Breast epithelium (tissue), 4 donors: ENCODE measurements around the gene USP32. TPM values are rescaled to one million over a fixed set of nuclear protein-coding genes. Genes with fewer than 3 reads are reported as not detected.

Source experiments
- DNase-seq, 2 donors: peaks; one replicate each; pipeline ENCODE4 v3.0.0-alpha.2; 2019; ENCODE audit warnings: low spot score in 2 of 2
- H3K27ac ChIP-seq, 2 donors: fragments of 200-600 bp; sonication (generic) in 1 of 2; one replicate each; pipeline ENCODE4 v1.5.1; 2016 to 2019; ENCODE audit warnings: mild to moderate bottlenecking in 1 of 2
- H3K27me3 ChIP-seq, 2 donors: fragments of 200-600 bp; sonication (generic) in 1 of 2; one replicate each; pipeline versions ENCODE4 v1.5.1 to v1.6.0; 2017 to 2019; ENCODE audit warnings: control low read depth in 1 of 2, mild to moderate bottlenecking in 1 of 2
- H3K36me3 ChIP-seq: fragments of 200-600 bp; one replicate; pipeline ENCODE4 v1.5.1; 2019
- H3K4me1 ChIP-seq, 2 donors: fragments of 200-600 bp; sonication (generic); one replicate each; pipeline ENCODE4 v1.5.1; 2016 to 2019; ENCODE audit warnings: control low read depth in 1 of 2
- H3K4me3 ChIP-seq, 3 donors: fragments of 200-600 bp; sonication (generic); 1 replicate in 2 of 3; 2 replicates in 1 of 3; pipeline ENCODE4 v1.5.1; 2016 to 2019; ENCODE audit warnings: mild to moderate bottlenecking in 3 of 3, moderate library complexity in 2 of 3
- H3K9me3 ChIP-seq, 2 donors: fragments of 200-600 bp; sonication (generic) in 1 of 2; one replicate each; pipeline ENCODE4 v1.5.1; 2016 to 2019; ENCODE audit warnings: control low read depth in 1 of 2
- POLR2A ChIP-seq: fragments of 450-650 bp; IDR thresholded peaks from one replicate; pipeline ENCODE4 v1.6.1; 2016; ENCODE audit warnings: antibody characterized with exemption, mild to moderate bottlenecking, moderate library complexity
- POLR2AphosphoS5 ChIP-seq, 3 donors: sonication (generic); formaldehyde crosslinking; IDR thresholded peaks; one replicate each; pipeline ENCODE4 v1.6.1; 2017; ENCODE audit warnings: antibody characterized with exemption in 3 of 3
- intact Hi-C: fragments of 100-400 bp; cut with DNase I; formaldehyde crosslinking; loops from one replicate; pipeline ENCODE4 v1.15.1; 2023; ENCODE audit warnings: low total_unique reads
- total RNA-seq, 3 donors: library from RNA; depleted of rRNA; stranded (reverse); fragments of >200 nt; gene quantifications; one replicate each; pipeline ENCODE4 v1.1.0, GENCODE V29; 2016
- TF ChIP-seq, protein P1 (sequence below), 3 donors: fragments of 450-650 bp; IDR thresholded peaks; one replicate each; pipeline ENCODE4 v1.5.1; 2016 to 2017; ENCODE audit warnings: antibody characterized with exemption in 3 of 3, mild to moderate bottlenecking in 3 of 3, moderate library complexity in 3 of 3

USP32 gene
- total RNA-seq, 3 donors from 2014 or later = 66.2 to 95.1 (median 69.1) TPM

DNA sequence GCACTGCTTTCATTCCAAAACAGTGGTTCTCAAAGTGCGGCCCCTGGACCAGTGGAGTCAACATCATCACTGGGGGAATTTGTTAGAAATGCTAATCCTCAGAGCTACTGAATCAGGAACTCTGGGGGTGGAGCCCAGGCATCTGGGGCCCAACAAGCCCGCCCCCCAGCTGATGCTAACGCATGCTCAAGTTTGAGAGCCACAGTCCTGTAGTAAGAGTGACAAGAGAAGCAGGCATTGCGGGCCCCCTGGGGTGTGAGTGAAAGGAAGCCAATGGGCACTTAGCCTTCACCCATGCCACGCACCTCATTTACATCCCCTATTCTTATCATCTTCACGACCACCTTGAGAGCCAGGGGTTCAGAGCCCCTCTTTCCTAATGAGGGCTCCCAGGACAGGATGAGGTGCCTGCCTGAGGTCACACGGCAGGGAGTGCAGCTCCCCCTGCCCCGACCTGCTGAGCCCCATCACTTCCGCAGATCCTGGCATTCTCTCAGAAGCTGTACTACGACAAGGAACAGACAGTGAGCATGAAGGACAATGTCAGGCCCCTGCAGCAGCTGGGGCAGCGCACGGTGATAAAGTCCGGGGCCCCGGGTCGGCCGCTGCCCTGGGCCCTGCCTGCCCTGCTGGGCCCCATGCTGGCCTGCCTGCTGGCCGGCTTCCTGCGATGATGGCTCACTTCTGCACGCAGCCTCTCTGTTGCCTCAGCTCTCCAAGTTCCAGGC, 233.0 kb downstream of the USP32 start:
- no peaks in the 10 kb centered on the region for H3K27me3 ChIP-seq
- no peak overlapping the region for H3K27ac ChIP-seq
- DNase-seq = no peak
- no peaks in the 10 kb centered on the region for H3K36me3 ChIP-seq
- intact Hi-C loops = no loop called here
- no peak overlapping the region for H3K4me3 ChIP-seq
- no peaks in the 10 kb centered on the region for H3K9me3 ChIP-seq
- TF ChIP-seq, protein P1, sequence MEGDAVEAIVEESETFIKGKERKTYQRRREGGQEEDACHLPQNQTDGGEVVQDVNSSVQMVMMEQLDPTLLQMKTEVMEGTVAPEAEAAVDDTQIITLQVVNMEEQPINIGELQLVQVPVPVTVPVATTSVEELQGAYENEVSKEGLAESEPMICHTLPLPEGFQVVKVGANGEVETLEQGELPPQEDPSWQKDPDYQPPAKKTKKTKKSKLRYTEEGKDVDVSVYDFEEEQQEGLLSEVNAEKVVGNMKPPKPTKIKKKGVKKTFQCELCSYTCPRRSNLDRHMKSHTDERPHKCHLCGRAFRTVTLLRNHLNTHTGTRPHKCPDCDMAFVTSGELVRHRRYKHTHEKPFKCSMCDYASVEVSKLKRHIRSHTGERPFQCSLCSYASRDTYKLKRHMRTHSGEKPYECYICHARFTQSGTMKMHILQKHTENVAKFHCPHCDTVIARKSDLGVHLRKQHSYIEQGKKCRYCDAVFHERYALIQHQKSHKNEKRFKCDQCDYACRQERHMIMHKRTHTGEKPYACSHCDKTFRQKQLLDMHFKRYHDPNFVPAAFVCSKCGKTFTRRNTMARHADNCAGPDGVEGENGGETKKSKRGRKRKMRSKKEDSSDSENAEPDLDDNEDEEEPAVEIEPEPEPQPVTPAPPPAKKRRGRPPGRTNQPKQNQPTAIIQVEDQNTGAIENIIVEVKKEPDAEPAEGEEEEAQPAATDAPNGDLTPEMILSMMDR (IDR thresholded peaks at IDR 0.05) = no peak
- TF ChIP-seq POLR2AphosphoS5 (IDR thresholded peaks at IDR 0.05) = no peak
- no peak for TF ChIP-seq POLR2A
- no peaks in the 10 kb centered on the region for H3K4me1 ChIP-seq

DNA sequence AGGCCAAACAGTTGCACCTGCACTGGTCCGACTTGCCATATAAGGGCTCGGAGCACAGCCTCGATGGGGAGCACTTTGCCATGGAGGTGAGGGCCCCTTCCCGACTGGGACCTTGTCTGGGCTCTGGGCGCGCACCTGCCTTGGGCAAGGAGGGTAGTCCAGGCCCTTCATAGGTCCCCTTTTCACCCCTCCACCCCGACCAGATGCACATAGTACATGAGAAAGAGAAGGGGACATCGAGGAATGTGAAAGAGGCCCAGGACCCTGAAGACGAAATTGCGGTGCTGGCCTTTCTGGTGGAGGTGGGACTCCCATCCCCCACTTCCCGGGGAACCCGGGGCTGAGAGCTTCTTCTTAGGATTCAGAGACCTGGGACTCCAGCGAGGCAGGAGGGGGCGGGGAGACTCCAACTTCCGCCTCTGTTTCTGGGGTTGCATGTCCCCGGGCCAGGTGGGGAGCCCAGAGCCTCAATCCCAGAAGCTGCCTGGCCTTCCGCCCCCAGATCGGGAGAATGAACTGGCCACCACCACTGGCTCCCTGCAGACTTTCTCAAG, 234.4 kb downstream of the USP32 start:
- no peak overlapping the region for H3K4me3 ChIP-seq
- no peaks in the 10 kb centered on the region for H3K9me3 ChIP-seq
- no peaks in the 10 kb centered on the region for H3K27me3 ChIP-seq
- TF ChIP-seq POLR2A = no peak
- intact Hi-C loops = no loop called here
- H3K27ac ChIP-seq = no peak overlapping the region
- no peaks in the 10 kb centered on the region for H3K36me3 ChIP-seq
- no peak for DNase-seq
- no peaks in the 10 kb centered on the region for H3K4me1 ChIP-seq

DNA sequence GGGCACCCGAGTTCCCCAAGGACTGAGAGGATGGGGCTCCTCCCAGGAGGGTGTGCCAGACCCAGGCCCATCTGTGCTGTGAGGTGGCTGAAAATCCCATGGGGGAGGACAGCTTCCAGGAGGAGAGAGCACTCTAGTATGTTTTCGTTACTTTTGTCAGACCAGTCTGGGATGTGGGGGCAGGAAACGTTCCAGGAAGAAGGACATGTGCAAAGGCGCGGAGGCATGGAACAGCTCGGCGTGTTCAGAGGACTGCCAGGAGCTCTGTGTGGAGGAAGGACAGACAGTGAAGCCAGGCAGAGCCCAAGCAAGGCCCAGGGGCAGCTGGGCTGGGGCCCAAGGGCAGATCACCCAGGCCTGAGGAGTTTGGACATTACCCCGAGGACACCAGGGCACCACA, 235.2 kb downstream of the USP32 start:
- Histone ChIP-seq H3K27me3 (peaks cover 0 to 5% of the 10 kb centered on the region in 2 donors), H3K36me3 (no peaks in the 10 kb centered on the region), H3K4me1 (no peaks in the 10 kb centered on the region), H3K9me3 (no peaks in the 10 kb centered on the region), H3K4me3 (no peak overlapping the region), H3K27ac (no peak overlapping the region)
- no peak for DNase-seq
- TF ChIP-seq POLR2A (no peak), POLR2AphosphoS5 (IDR thresholded peaks at IDR 0.05) (no peak)
- TF ChIP-seq, protein P1 (IDR thresholded peaks at IDR 0.05) = no peak
- intact Hi-C loops = no loop called here

DNA sequence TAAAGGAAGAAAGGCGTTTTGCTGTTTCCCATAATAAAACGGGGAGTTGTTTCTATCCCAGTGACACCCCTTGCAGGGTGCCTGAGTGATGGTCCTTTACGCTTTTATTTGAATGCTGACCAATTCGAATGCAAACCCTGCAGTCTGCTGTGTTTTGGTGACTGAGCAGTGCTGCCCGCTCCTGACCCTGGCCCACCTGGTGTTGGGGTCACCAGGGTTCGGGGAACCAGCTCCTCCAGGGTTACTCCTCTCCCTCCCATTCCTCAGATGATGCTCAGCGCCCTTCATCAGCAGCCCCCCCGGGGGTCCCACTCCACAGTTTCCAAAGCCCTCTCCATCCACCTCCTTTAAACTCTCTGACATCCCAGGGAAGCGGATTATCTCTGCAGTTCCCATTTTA, 236.1 kb downstream of the USP32 start:
- TF ChIP-seq POLR2A = no peak
- TF ChIP-seq, protein P1 (IDR thresholded peaks at IDR 0.05) = no peak
- TF ChIP-seq POLR2AphosphoS5 (IDR thresholded peaks at IDR 0.05) = no peak
- Histone ChIP-seq H3K9me3 (no peaks in the 10 kb centered on the region), H3K4me3 (no peak overlapping the region), H3K36me3 (no peaks in the 10 kb centered on the region), H3K4me1 (no peaks in the 10 kb centered on the region), H3K27me3 (peaks cover 0 to 13% of the 10 kb centered on the region in 2 donors), H3K27ac (no peak overlapping the region)
- DNase-seq = no peak
- intact Hi-C loops = no loop called here

DNA sequence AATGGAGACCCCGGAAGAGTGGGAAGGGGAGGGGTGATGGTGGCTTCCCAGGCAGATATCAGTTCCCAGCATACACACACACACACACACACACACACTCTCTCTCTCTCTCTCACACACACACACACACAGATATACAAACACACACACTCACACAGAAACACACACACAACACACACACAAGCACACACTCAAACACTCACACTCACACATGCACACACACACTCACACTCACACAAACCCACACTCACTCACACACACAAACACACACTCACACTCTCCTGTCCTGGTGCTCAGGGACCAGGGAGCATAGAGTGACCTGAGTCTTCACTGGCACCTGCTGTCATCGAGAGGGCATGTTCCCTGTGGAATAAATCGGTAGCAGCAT, 236.5 kb downstream of the USP32 start:
- intact Hi-C loops = no loop called here
- no peak overlapping the region for H3K27ac ChIP-seq
- no peaks in the 10 kb centered on the region for H3K4me1 ChIP-seq
- H3K36me3 ChIP-seq = no peaks in the 10 kb centered on the region
- H3K27me3 ChIP-seq = peaks cover 0 to 15% of the 10 kb centered on the region in 2 donors
- no peak for DNase-seq
- no peak overlapping the region for H3K4me3 ChIP-seq
- TF ChIP-seq POLR2AphosphoS5 (IDR thresholded peaks at IDR 0.05) = no peak
- TF ChIP-seq, protein P1 (IDR thresholded peaks at IDR 0.05) = no peak
- TF ChIP-seq POLR2A = no peak
- no peaks in the 10 kb centered on the region for H3K9me3 ChIP-seq
